Right lung (tissue), 5 donors: ENCODE measurements around the gene ACOT13. TPM values are rescaled to one million over a fixed set of nuclear protein-coding genes. Genes with fewer than 3 reads are reported as not detected.
"Not testable (repeated sequence)": the region's sequence is repeated elsewhere in the genome, so short reads cannot be mapped to it uniquely, and the experiment has no call there.

ENCODE experiments used
- DNase-seq, 2 donors: peaks; one replicate each; pipeline ENCODE4 v3.0.0-alpha.2; 2013
- polyA plus RNA-seq, 5 donors: library from polyadenylated mRNA; unstranded; fragments of 120-200 nt; gene quantifications; one replicate each; pipeline versions ENCODE4 v1.2.1 to v1.2.3, GENCODE V29; 2013; ENCODE audit warnings: inconsistent platforms in 1 of 5, low replicate concordance in 1 of 5; ENCODE audit not compliant: insufficient read length in 5 of 5, insufficient read depth in 1 of 5

ACOT13 gene
- polyA plus RNA-seq, 5 donors, result 23.3 to 30.5 (median 25.5) TPM

GRCh38 chr6:24659561-24659960 is 7.3 kb upstream of the ACOT13 start:
- no peak for DNase-seq

- DNase-seq, result no peak
Observed at GRCh38 chr6:24660105-24660504, 6.8 kb upstream of the ACOT13 start.

- DNase-seq, result not testable (repeated sequence)
Observed at GRCh38 chr6:24661759-24662158, 5.1 kb upstream of the ACOT13 start.

GRCh38 chr6:24662236-24662635 is 4.6 kb upstream of the ACOT13 start:
- no peak for DNase-seq

GRCh38 chr6:24663189-24663588 is 3.7 kb upstream of the ACOT13 start:
- no peak for DNase-seq

- no peak for DNase-seq
Observed at GRCh38 chr6:24664046-24664987, 2.6 kb upstream of the ACOT13 start.

GRCh38 chr6:24666097-24666640 is 708 bp upstream of the ACOT13 start:
- DNase-seq, result no peak

GRCh38 chr6:24667378-24667803 is 514 bp downstream of the ACOT13 start:
- peak in 1 of 2 donors; percentile 26 for DNase-seq

- not testable (repeated sequence) for DNase-seq
Observed at GRCh38 chr6:24668066-24668996, 1.5 kb downstream of the ACOT13 start.

- DNase-seq, result no peak
Observed at GRCh38 chr6:24668997-24669361, 2.1 kb downstream of the ACOT13 start.

- DNase-seq, result not testable (repeated sequence)
Observed at GRCh38 chr6:24670492-24670891, 3.6 kb downstream of the ACOT13 start.

- not testable (repeated sequence) for DNase-seq
Observed at GRCh38 chr6:24671077-24671476, 4.2 kb downstream of the ACOT13 start.

- DNase-seq, result no peak
Observed at GRCh38 chr6:24672620-24673182, 5.8 kb downstream of the ACOT13 start.

GRCh38 chr6:24673625-24674024 is 6.7 kb downstream of the ACOT13 start:
- no peak for DNase-seq

GRCh38 chr6:24678792-24679352 is 12.0 kb downstream of the ACOT13 start:
- DNase-seq, result not testable (repeated sequence)

- DNase-seq, result no peak
Observed at GRCh38 chr6:24680582-24680981, 13.7 kb downstream of the ACOT13 start.

- DNase-seq, result no peak
Observed at GRCh38 chr6:24683297-24684296, 16.7 kb downstream of the ACOT13 start.

- DNase-seq, result no peak
Observed at GRCh38 chr6:24686408-24686807, 19.5 kb downstream of the ACOT13 start.

- DNase-seq, result no peak
Observed at GRCh38 chr6:24686946-24687345, 20.1 kb downstream of the ACOT13 start.

- DNase-seq, result no peak
Observed at GRCh38 chr6:24689964-24690363, 23.1 kb downstream of the ACOT13 start.
